ENCODE data around the gene TACR1. TPM values are rescaled to one million over a fixed set of nuclear protein-coding genes. Genes with fewer than 3 reads are reported as not detected.

TACR1 gene
- total and polyA plus RNA-seq, 2 of the 4 experiments (the other 2 are of a cell fraction), result under 0.01 to 0.09 TPM

- Histone ChIP-seq H3K9me1 (ENCODE audit: insufficient read depth, low read length) (no peaks in the 10 kb centered on the region), H2AFZ (replicated peaks; ENCODE audit: low read length, poor library complexity) (no peak overlapping the region), H3K27me3 (ENCODE audit: control insufficient read depth, insufficient read depth, low read length) (no peaks in the 10 kb centered on the region), H3K27ac (ENCODE audit: insufficient read depth, low read length) (no peak overlapping the region), H3K56ac (ENCODE audit: extremely low read depth, insufficient read depth, low read length) (no peak overlapping the region), H3K9me3 (ENCODE audit: control insufficient read depth, insufficient read depth, low read length) (no peaks in the 10 kb centered on the region), H2BK120ac (ENCODE audit: low read depth, low read length) (no peak overlapping the region), H3K14ac (replicated peaks; ENCODE audit: low read depth, low read length) (no peak overlapping the region), H3K18ac (ENCODE audit: low read depth, low read length) (no peak overlapping the region), H3K4me3 (ENCODE audit: insufficient read depth, low read depth, low read length) (no peak overlapping the region), H3K23ac (ENCODE audit: low read depth, low read length) (no peak overlapping the region), H2BK20ac (ENCODE audit: low read depth, low read length) (no peak overlapping the region), H2AK5ac (ENCODE audit: low read depth, low read length) (no peak overlapping the region), H3K9ac (ENCODE audit: low read depth, low read length) (no peak overlapping the region), H2BK5ac (ENCODE audit: low read depth, low read length, poor library complexity, severe bottlenecking) (no peak overlapping the region), H4K5ac (ENCODE audit: low read depth, low read length) (no peak overlapping the region), H4K20me1 (ENCODE audit: insufficient read depth, low read length) (no peaks in the 10 kb centered on the region), H3K4me2 (ENCODE audit: low read depth, low read length) (no peak overlapping the region), H4K91ac (ENCODE audit: insufficient read depth, low read depth, low read length) (no peak overlapping the region), H3K79me1 (ENCODE audit: low read depth in 1 of 2, low read length in 2 of 2) (no peaks in the 10 kb centered on the region), H3K4me1 (ENCODE audit: control insufficient read depth, insufficient read depth, low read length) (no peaks in the 10 kb centered on the region), H2AK9ac (replicated peaks; ENCODE audit: low read depth, low read length, poor library complexity) (peak overlapping the region; percentile 10), H3K36me3 (ENCODE audit: control insufficient read depth, insufficient read depth, low read length) (no peaks in the 10 kb centered on the region), H2BK15ac (ENCODE audit: low read depth, low read length) (no peak overlapping the region), H3K4ac (ENCODE audit: low read depth, low read length) (no peak overlapping the region), H4K8ac (ENCODE audit: low read depth in 2 of 2, low read length in 2 of 2) (no peak overlapping the region)
- CTCF ChIA-PET, result interaction anchor here (0.7 kb wide), 1 partner anchor 256 kb away, joined by 3 read pairs; no protein-coding TSS in a partner anchor
- dilution Hi-C loops (cut with HindIII; ENCODE audit: low sequenced_read_pairs, unreplicated experiment) (no loop called here), in situ Hi-C loops (cut with MboI; ENCODE audit: low sequenced_read_pairs) (no loop called here), intact Hi-C loops (cut with micrococcal nuclease) (no loop called here)
- POLR2A ChIA-PET (ENCODE audit: unreplicated experiment), result no interaction called here
- no peak for TF ChIP-seq RCOR1 (IDR thresholded peaks at IDR 0.05; ENCODE audit: insufficient replicate concordance, low read length)
- TF ChIP-seq ELK1 (IDR thresholded peaks at IDR 0.05; ENCODE audit: borderline replicate concordance, low read depth, low read length), result no peak
- no peak for TF ChIP-seq RFX5 (IDR thresholded peaks at IDR 0.05; ENCODE audit: low read depth, low read length)
- no peak for TF ChIP-seq NFE2L2 (IDR thresholded peaks at IDR 0.05; ENCODE audit: low read depth, low read length)
- TF ChIP-seq SMC3 (IDR thresholded peaks at IDR 0.05; ENCODE audit: low read depth, low read length), result no peak
- TF ChIP-seq CHD1 (IDR thresholded peaks at IDR 0.05; ENCODE audit: low read depth, low read length), result no peak
- no peak for TF ChIP-seq USF2 (IDR thresholded peaks at IDR 0.05; ENCODE audit: low read depth, low read length)
- TF ChIP-seq BHLHE40 (IDR thresholded peaks at IDR 0.05; ENCODE audit: low read depth, low read length), result no peak
- no peak for TF ChIP-seq FOS (IDR thresholded peaks at IDR 0.05; ENCODE audit: low read depth, low read length)
- TF ChIP-seq MAZ (IDR thresholded peaks at IDR 0.05; ENCODE audit: borderline replicate concordance, low read depth, low read length), result no peak
- no peak for TF ChIP-seq MXI1 (IDR thresholded peaks at IDR 0.05; ENCODE audit: borderline replicate concordance, low read depth, low read length)
- no peak for TF ChIP-seq CTCF (conservative IDR thresholded peaks at IDR 0.05; ENCODE audit: low read depth, low read length)
- TF ChIP-seq POLR2A (IDR thresholded peaks at IDR 0.05; ENCODE audit: low read depth, low read length), result no peak
- TF ChIP-seq RAD21 (IDR thresholded peaks at IDR 0.05; ENCODE audit: low read length), result no peak
- TF ChIP-seq CEBPB (IDR thresholded peaks at IDR 0.05; ENCODE audit: low read depth, low read length), result no peak
- no TSS peak for BruUV-seq (replicated peaks)
- no peak for ATAC-seq (ENCODE audit: low read depth)
- DNase-seq, result no peak
- WGBS, 2 experiments (ENCODE audit: extremely low coverage in 2 of 2, insufficient read length in 1 of 2), result no CpG with 5 or more reads among the region's 6 CpGs
Observed at GRCh38 chr2:75055142-75055819, 144.0 kb downstream of the TACR1 start.
